ENCODE measurements around the gene ERG.
A peak's percentile ranks its signal among the peaks of the same experiment; 100 is the strongest.

The ERG gene

DNA sequence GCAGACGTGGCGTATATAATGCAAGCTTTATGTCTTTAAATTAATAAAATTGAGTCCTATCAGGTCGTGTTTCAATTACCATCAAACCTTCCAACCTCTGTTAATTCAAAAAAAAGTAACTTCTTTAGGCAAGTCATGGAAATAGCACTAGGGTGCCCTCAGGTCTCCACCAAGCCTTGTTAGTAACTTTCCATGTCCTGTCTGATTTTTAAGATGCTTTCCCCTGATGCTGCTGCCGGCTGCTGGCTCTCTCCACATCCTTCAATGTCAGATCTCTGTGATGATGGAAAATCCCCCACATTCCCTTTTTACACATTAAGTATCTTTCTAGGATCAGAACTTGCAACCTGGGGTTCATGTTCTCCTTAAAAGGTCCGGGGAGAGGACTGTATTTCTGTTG, 3.0 kb downstream of the ERG start:
- Histone ChIP-seq H2AFZ (no peak overlapping the region), H3K79me2 (no peaks in the 10 kb centered on the region), H3K4me2 (ENCODE audit: low read length) (no peak overlapping the region), H3K27me3 (ENCODE audit: control insufficient read depth, insufficient read depth, low read length) (no peaks in the 10 kb centered on the region), H3K27ac (peak overlapping the region; percentile 11), H3K4me3 (ENCODE audit: low read depth, low read length) (peak overlapping the region; percentile 48), H3K9me3 (ENCODE audit: control insufficient read depth, low read length) (no peaks in the 10 kb centered on the region), H3K4me1 (no peaks in the 10 kb centered on the region), H3K9ac (no peak overlapping the region), H3K36me3 (ENCODE audit: control insufficient read depth, insufficient read depth, low read length) (no peaks in the 10 kb centered on the region)
- TF ChIP-seq, protein P1, sequence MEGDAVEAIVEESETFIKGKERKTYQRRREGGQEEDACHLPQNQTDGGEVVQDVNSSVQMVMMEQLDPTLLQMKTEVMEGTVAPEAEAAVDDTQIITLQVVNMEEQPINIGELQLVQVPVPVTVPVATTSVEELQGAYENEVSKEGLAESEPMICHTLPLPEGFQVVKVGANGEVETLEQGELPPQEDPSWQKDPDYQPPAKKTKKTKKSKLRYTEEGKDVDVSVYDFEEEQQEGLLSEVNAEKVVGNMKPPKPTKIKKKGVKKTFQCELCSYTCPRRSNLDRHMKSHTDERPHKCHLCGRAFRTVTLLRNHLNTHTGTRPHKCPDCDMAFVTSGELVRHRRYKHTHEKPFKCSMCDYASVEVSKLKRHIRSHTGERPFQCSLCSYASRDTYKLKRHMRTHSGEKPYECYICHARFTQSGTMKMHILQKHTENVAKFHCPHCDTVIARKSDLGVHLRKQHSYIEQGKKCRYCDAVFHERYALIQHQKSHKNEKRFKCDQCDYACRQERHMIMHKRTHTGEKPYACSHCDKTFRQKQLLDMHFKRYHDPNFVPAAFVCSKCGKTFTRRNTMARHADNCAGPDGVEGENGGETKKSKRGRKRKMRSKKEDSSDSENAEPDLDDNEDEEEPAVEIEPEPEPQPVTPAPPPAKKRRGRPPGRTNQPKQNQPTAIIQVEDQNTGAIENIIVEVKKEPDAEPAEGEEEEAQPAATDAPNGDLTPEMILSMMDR (IDR thresholded peaks at IDR 0.05) = no peak

DNA sequence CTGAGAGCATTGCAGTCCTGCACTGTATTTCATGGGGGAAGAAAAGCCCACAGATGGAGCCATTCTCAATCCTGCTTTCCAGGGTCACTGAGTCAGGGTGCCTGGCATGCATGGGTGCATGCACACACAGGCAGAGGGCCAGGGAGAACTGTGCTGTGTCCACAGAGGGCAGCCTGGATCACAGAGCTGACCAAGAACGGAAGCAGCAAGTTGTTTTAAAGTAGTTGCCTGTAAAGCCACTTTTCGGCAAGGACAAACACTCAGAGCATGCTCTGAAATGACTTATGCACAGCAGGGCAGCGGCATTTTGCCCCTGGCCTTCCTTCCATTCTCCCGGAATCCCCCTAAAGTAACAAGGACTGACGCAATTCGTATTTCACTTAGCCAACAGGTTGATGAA, 3.6 kb downstream of the ERG start:
- Histone ChIP-seq H3K9ac (no peak overlapping the region), H3K4me2 (ENCODE audit: low read length) (no peak overlapping the region), H3K9me3 (ENCODE audit: control insufficient read depth, low read length) (no peaks in the 10 kb centered on the region), H3K4me3 (ENCODE audit: low read depth, low read length) (peak overlapping the region; percentile 5), H3K4me1 (no peaks in the 10 kb centered on the region), H3K27ac (no peak overlapping the region), H2AFZ (no peak overlapping the region), H3K27me3 (ENCODE audit: control insufficient read depth, insufficient read depth, low read length) (no peaks in the 10 kb centered on the region), H3K79me2 (no peaks in the 10 kb centered on the region), H3K36me3 (ENCODE audit: control insufficient read depth, insufficient read depth, low read length) (no peaks in the 10 kb centered on the region)
- TF ChIP-seq, protein P1 (IDR thresholded peaks at IDR 0.05) = no peak

DNA sequence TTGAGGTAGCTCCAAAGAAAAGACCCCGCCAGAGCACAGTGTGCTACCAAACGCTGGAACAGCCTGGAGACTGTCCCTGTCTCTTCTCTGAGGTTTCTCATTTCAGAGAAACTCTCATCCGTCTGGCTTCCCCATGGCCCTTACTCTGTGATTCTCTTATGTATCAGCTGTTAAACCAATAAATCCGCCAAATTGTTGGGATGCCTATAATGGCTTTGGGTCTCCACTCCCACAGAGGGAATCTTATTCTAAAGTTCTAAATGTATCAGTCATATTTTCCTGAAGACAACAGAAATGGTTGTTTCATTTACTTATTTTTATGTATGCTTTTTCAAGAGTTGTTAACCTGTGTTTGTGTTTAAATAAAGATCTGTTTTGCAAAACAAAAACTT, 4.0 kb downstream of the ERG start:
- Histone ChIP-seq H3K4me2 (ENCODE audit: low read length) (peak overlapping the region; percentile 17), H3K4me3 (ENCODE audit: low read depth, low read length) (no peak overlapping the region), H3K27me3 (ENCODE audit: control insufficient read depth, insufficient read depth, low read length) (no peaks in the 10 kb centered on the region), H3K9me3 (ENCODE audit: control insufficient read depth, low read length) (no peaks in the 10 kb centered on the region), H3K79me2 (no peaks in the 10 kb centered on the region), H3K4me1 (no peaks in the 10 kb centered on the region), H2AFZ (no peak overlapping the region), H3K36me3 (ENCODE audit: control insufficient read depth, insufficient read depth, low read length) (no peaks in the 10 kb centered on the region), H3K27ac (no peak overlapping the region), H3K9ac (no peak overlapping the region)
- TF ChIP-seq, protein P1 (IDR thresholded peaks at IDR 0.05) = no peak

DNA sequence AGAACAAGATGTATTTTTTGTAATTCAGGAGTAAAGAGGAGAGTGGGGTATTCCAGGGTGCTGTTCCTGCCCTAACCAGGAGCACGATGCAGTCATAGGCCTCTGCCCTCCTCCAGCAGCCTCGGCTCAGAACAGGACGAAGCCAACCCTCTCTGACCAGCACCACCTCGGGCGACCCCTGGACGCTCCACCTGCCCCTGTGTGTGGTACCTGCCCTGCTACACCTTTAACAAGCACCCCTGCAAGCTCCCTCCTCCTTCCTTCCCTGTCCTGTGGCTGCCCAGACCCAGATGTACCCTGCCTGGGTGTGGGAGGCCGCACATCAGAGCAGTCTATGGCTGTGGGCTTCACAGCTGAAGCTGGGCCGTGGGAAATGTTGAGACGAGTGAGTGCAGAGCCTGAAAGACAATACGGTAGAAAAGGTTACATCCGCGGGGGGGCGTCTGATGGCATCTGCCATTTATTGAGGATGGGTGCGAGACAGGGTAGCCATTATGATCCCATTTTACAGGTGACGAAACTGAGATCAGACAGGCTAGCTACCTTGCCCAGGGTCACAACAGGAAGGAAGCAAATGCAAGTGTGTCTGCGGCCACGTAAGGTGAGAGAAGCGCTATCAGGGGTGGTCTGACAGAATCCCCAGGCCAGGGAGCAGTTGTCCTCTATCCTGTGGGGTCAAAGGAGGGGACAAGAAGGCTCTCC, 4.6 kb downstream of the ERG start:
- Histone ChIP-seq H3K27ac (no peak overlapping the region), H3K4me2 (ENCODE audit: low read length) (peak overlapping the region; percentile 17)

More for the DNA sequence above, 4.6 kb downstream of the ERG start:
- Histone ChIP-seq H3K4me1 (no peaks in the 10 kb centered on the region), H3K4me3 (ENCODE audit: low read depth, low read length) (no peak overlapping the region), H3K27me3 (ENCODE audit: control insufficient read depth, insufficient read depth, low read length) (no peaks in the 10 kb centered on the region), H3K9ac (no peak overlapping the region), H2AFZ (no peak overlapping the region), H3K79me2 (no peaks in the 10 kb centered on the region), H3K9me3 (ENCODE audit: control insufficient read depth, low read length) (no peaks in the 10 kb centered on the region), H3K36me3 (ENCODE audit: control insufficient read depth, insufficient read depth, low read length) (no peaks in the 10 kb centered on the region)
- TF ChIP-seq, protein P1 (IDR thresholded peaks at IDR 0.05) = no peak

All from parathyroid adenoma (tissue), 2 donors.